HCT116 (cell line): Measurements from ENCODE around the gene FCHSD2. TPM values are rescaled to one million over a fixed set of nuclear protein-coding genes. Genes with fewer than 3 reads are reported as not detected.

Experiments
- ATAC-seq: fragments of 200-7000 bp; cut with Tn5 transposase; 2 replicates; pipeline ENCODE4 v1.9.1; 2020; ENCODE audit warnings: mild to moderate bottlenecking, moderate library complexity
- BruUV-seq: library from RNA; stranded (reverse); fragments of 400-500 nt; replicated peaks from 2 replicates; lab custom pipeline; 2021; lab: Mats Ljungman, UMichigan
- CTCF ChIA-PET: fragments of 300-600 bp; sonication (Branson Sonifier 250); formaldehyde crosslinking; loops from one replicate; lab custom pipeline; 2021; ENCODE audit warnings: antibody characterized with exemption; lab: Charles Lee
- POLR2A ChIA-PET: fragments of 300-600, 350-600 bp; sonication (Branson Sonifier 250); formaldehyde crosslinking; loops from one replicate; lab custom pipeline; 2021; ENCODE audit warnings: antibody characterized with exemption; lab: Charles Lee
- RAD21 ChIA-PET, 2 experiments: fragments of 300-600 bp; sonication (Branson Sonifier 250); formaldehyde crosslinking; loops; one replicate each; lab custom pipeline; 2023; ENCODE audit warnings: low total read pairs in 2 of 2; ENCODE audit not compliant: uncharacterized antibody in 2 of 2, unreplicated experiment in 2 of 2, low non-redundant PET in 1 of 2; lab: Charles Lee
- DNase-seq: peaks from one replicate; pipeline ENCODE4 v3.0.0-alpha.2; 2010; ENCODE audit warnings: low read depth, low spot score
- H2AFZ ChIP-seq: fragments of 200-600 bp; shearing (Covaris generic), sonication (generic); 2 replicates; pipeline ENCODE4 v1.6.1; 2017; ENCODE audit warnings: low read depth, mixed run types, mixed read lengths, antibody characterized with exemption, low read length; ENCODE audit not compliant: poor library complexity, severe bottlenecking
- H3K27ac ChIP-seq: 2 replicates; pipeline ENCODE4 v1.5.1; 2012; ENCODE audit warnings: low read depth, low read length
- H3K27me3 ChIP-seq: fragments of 200-600 bp; sonication (generic); 2 replicates; pipeline ENCODE4 v1.6.1; 2016; ENCODE audit warnings: mixed run types, low read length, mixed read lengths; ENCODE audit not compliant: insufficient read depth
- H3K36me3 ChIP-seq, 2 experiments: fragments of 200-500 bp in 1 of 2; fragments of 200-600 bp in 1 of 2; sonication (Bioruptor generic) in 1 of 2; sonication (generic) in 1 of 2; 2 replicates each; pipeline versions ENCODE4 v1.5.1 to v1.6.1; 2014 to 2016; ENCODE audit warnings: low read length in 2 of 2, inconsistent platforms in 1 of 2, mixed read lengths in 1 of 2, mixed run types in 1 of 2; ENCODE audit not compliant: insufficient read depth in 2 of 2, control insufficient read depth in 1 of 2
- H3K4me1 ChIP-seq, 2 experiments: fragments of 200-600 bp in 1 of 2; sonication (generic) in 1 of 2; 2 replicates each; pipeline versions ENCODE4 v1.5.1 to v1.6.1; 2012 to 2017; ENCODE audit warnings: low read length in 2 of 2, inconsistent platforms in 1 of 2, mild to moderate bottlenecking in 1 of 2, mixed read lengths in 1 of 2, mixed run types in 1 of 2, moderate library complexity in 1 of 2; ENCODE audit not compliant: insufficient read depth in 2 of 2, control insufficient read depth in 1 of 2
- H3K4me2 ChIP-seq: fragments of 200-600 bp; sonication (generic); 2 replicates; pipeline ENCODE4 v1.6.1; 2017; ENCODE audit warnings: mixed run types, low read length, mixed read lengths
- H3K4me3 ChIP-seq, 2 experiments: fragments of 200-600 bp in 1 of 2; sonication (generic) in 1 of 2; replicated peaks in 1 of 2; 2 replicates each; pipeline ENCODE4 v1.5.1; 2011 to 2016; ENCODE audit warnings: low read length in 2 of 2, control low read depth in 1 of 2, low read depth in 1 of 2, mild to moderate bottlenecking in 1 of 2, mixed read lengths in 1 of 2, mixed run types in 1 of 2
- H3K79me2 ChIP-seq: fragments of 200-600 bp; sonication (generic); 2 replicates; pipeline ENCODE4 v1.6.1; 2017; ENCODE audit warnings: mild to moderate bottlenecking, mixed run types, low read length, moderate library complexity, mixed read lengths; ENCODE audit not compliant: insufficient read depth
- H3K9ac ChIP-seq: fragments of 200-600 bp; sonication (generic); 2 replicates; pipeline ENCODE4 v1.6.1; 2016; ENCODE audit warnings: low read length, mixed read lengths
- H3K9me2 ChIP-seq: fragments of 200-600 bp; sonication (generic), shearing (Covaris generic); 2 replicates; pipeline ENCODE4 v1.6.1; 2017; ENCODE audit warnings: mixed run types, mild to moderate bottlenecking, moderate library complexity; ENCODE audit not compliant: insufficient read depth
- H3K9me3 ChIP-seq, 2 experiments: fragments of 200-500 bp in 1 of 2; fragments of 200-600 bp in 1 of 2; sonication (Bioruptor generic) in 1 of 2; sonication (generic) in 1 of 2; 2 replicates each; pipeline ENCODE4 v1.6.1; 2014 to 2017; ENCODE audit warnings: low read length in 2 of 2, mixed read lengths in 2 of 2, inconsistent platforms in 1 of 2, low read depth in 1 of 2, mild to moderate bottlenecking in 1 of 2, mixed run types in 1 of 2, moderate library complexity in 1 of 2; ENCODE audit not compliant: control insufficient read depth in 1 of 2, insufficient read depth in 1 of 2
- H4K20me1 ChIP-seq: fragments of 200-600 bp; sonication (generic), shearing (Covaris generic); 2 replicates; pipeline ENCODE4 v1.6.1; 2017; ENCODE audit warnings: mixed run types, mild to moderate bottlenecking, moderate library complexity; ENCODE audit not compliant: insufficient read depth
- CEBPB ChIP-seq: IDR thresholded peaks from 2 replicates; pipeline ENCODE4 v1.6.1; 2012; ENCODE audit warnings: low read depth
- EGR1 ChIP-seq: IDR thresholded peaks from 2 replicates; pipeline ENCODE4 v1.6.1; 2012; ENCODE audit warnings: low read depth
- EZH2 ChIP-seq: fragments of 200-600 bp; sonication (generic); IDR thresholded peaks from 2 replicates; pipeline ENCODE4 v1.6.1; 2017; ENCODE audit warnings: antibody characterized with exemption, mixed run types
- EZH2phosphoT487 ChIP-seq: fragments of 200-600 bp; IDR thresholded peaks from 2 replicates; pipeline ENCODE4 v1.6.1; 2018; ENCODE audit warnings: antibody characterized with exemption, borderline replicate concordance
- POLR2A ChIP-seq: IDR thresholded peaks from 2 replicates; pipeline ENCODE4 v1.7.0; 2011; ENCODE audit warnings: borderline replicate concordance; ENCODE audit not compliant: insufficient read depth, insufficient read length; ENCODE audit errors: extremely low read depth
- POLR2AphosphoS5 ChIP-seq: IDR thresholded peaks from 2 replicates; pipeline ENCODE4 v1.6.1; 2011; ENCODE audit warnings: mild to moderate bottlenecking, low read depth, low read length, moderate library complexity
- RAD21 ChIP-seq: IDR thresholded peaks from 2 replicates; pipeline ENCODE4 v1.6.1; 2012; ENCODE audit warnings: low read depth, mild to moderate bottlenecking
- SIN3A ChIP-seq: IDR thresholded peaks from 2 replicates; pipeline ENCODE4 v1.6.1; 2012; ENCODE audit warnings: low read depth
- SP1 ChIP-seq: IDR thresholded peaks from 2 replicates; pipeline ENCODE4 v1.6.1; 2012; ENCODE audit warnings: low read depth
- SRF ChIP-seq: IDR thresholded peaks from 2 replicates; pipeline ENCODE4 v1.6.1; 2012; ENCODE audit warnings: low read depth
- TCF7L2 ChIP-seq: IDR thresholded peaks from 2 replicates; pipeline ENCODE4 v1.7.0; 2011; ENCODE audit warnings: borderline replicate concordance, inconsistent platforms; ENCODE audit not compliant: insufficient read depth, insufficient read length; ENCODE audit errors: extremely low read depth
- ZFX ChIP-seq: fragments of 450-650 bp; IDR thresholded peaks from 2 replicates; pipeline ENCODE4 v1.6.1; 2017
- intact Hi-C: fragments of 100-400 bp; cut with micrococcal nuclease; formaldehyde crosslinking; loops from 2 replicates; pipeline ENCODE4 v1.10.0; 2022
- total RNA-seq: library from RNA; stranded (reverse); gene quantifications from one replicate; pipeline ENCODE4 v1.2.1, GENCODE V29; 2021; ENCODE audit not compliant: unreplicated experiment
- TF ChIP-seq, protein P1 (sequence below): IDR thresholded peaks from 2 replicates; pipeline ENCODE4 v1.6.1; 2012
- TF ChIP-seq, protein P2 (sequence below): IDR thresholded peaks from 2 replicates; pipeline ENCODE4 v1.6.1; 2011; ENCODE audit warnings: mild to moderate bottlenecking, low read length, moderate library complexity; ENCODE audit not compliant: insufficient replicate concordance; ENCODE audit errors: extremely low read depth
- TF ChIP-seq, protein P3 (sequence below): IDR thresholded peaks from 2 replicates; pipeline ENCODE4 v1.6.1; 2012

FCHSD2 gene
- total RNA-seq, 1 experiment from 2014 or later = 15.0 TPM

DNA sequence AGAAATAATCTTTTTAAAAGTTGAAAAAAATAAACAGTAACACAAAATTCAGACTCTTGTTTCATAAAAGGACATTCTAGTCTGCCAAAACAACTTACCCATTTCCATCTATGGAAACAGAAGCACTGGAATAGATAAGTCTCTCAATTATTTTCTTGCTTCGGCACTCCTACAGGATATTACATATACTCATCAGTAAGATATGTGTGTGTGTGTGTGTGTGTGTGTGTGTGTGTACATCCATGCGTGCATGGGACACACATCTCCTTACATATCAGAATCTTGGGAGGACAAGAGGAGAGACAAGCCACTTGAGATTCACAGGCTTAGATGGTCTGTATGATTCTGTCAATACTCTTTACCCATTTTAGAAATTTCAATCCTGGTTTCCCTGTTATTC is 183.3 kb downstream of the FCHSD2 start:
- no peak overlapping the region for H3K4me3 ChIP-seq
- intact Hi-C loops = no loop called here
- DNase-seq (no peak), ATAC-seq (no peak)
- no peak overlapping the region for H3K9ac ChIP-seq
- no peaks in the 10 kb centered on the region for H3K4me1 ChIP-seq
- H3K27me3 ChIP-seq = no peaks in the 10 kb centered on the region
- no peaks in the 10 kb centered on the region for H4K20me1 ChIP-seq
- no peaks in the 10 kb centered on the region for H3K9me2 ChIP-seq
- no peak overlapping the region for H2AFZ ChIP-seq
- POLR2A ChIA-PET = no interaction called here
- no TSS peak for BruUV-seq
- CTCF ChIA-PET = interaction anchor here (0.7 kb wide), 1 partner anchor 22 kb away, joined by 4 read pairs; no protein-coding TSS in a partner anchor
- H3K4me2 ChIP-seq = no peak overlapping the region
- no peaks in the 10 kb centered on the region for H3K36me3 ChIP-seq
- no peaks in the 10 kb centered on the region for H3K9me3 ChIP-seq
- H3K27ac ChIP-seq = no peak overlapping the region
- TF ChIP-seq, protein P1, sequence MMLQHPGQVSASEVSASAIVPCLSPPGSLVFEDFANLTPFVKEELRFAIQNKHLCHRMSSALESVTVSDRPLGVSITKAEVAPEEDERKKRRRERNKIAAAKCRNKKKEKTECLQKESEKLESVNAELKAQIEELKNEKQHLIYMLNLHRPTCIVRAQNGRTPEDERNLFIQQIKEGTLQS = no peak
- TF ChIP-seq EZH2 = no peak
- no peak for TF ChIP-seq POLR2AphosphoS5
- no peak for TF ChIP-seq SRF
- no peak for TF ChIP-seq EGR1
- TF ChIP-seq ZFX = no peak
- no peak for TF ChIP-seq RAD21
- no peak for TF ChIP-seq EZH2phosphoT487
- no peak for TF ChIP-seq SP1
- TF ChIP-seq, protein P2, sequence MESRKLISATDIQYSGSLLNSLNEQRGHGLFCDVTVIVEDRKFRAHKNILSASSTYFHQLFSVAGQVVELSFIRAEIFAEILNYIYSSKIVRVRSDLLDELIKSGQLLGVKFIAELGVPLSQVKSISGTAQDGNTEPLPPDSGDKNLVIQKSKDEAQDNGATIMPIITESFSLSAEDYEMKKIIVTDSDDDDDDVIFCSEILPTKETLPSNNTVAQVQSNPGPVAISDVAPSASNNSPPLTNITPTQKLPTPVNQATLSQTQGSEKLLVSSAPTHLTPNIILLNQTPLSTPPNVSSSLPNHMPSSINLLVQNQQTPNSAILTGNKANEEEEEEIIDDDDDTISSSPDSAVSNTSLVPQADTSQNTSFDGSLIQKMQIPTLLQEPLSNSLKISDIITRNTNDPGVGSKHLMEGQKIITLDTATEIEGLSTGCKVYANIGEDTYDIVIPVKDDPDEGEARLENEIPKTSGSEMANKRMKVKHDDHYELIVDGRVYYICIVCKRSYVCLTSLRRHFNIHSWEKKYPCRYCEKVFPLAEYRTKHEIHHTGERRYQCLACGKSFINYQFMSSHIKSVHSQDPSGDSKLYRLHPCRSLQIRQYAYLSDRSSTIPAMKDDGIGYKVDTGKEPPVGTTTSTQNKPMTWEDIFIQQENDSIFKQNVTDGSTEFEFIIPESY = no peak
- TF ChIP-seq TCF7L2 = no peak
- TF ChIP-seq, protein P3, sequence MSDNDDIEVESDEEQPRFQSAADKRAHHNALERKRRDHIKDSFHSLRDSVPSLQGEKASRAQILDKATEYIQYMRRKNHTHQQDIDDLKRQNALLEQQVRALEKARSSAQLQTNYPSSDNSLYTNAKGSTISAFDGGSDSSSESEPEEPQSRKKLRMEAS = no peak
- TF ChIP-seq SIN3A = no peak
- no peak for TF ChIP-seq CEBPB
- TF ChIP-seq POLR2A = no peak
- TF ChIP-seq, all 23 proteins: peak for 0
- H3K79me2 ChIP-seq = no peaks in the 10 kb centered on the region
- RAD21 ChIA-PET = no interaction called here
